ENCODE results near the gene MTARC2. TPM values are rescaled to one million over a fixed set of nuclear protein-coding genes. Genes with fewer than 3 reads are reported as not detected.

Gene MTARC2
- polyA plus RNA-seq, 1 donor from 2014 or later = not detected

GRCh38 chr1:220703305-220703704 is 44.8 kb upstream of the MTARC2 start:
- Histone ChIP-seq H3K4me2 (ENCODE audit: low read length) (no peak overlapping the region), H2AFZ (ENCODE audit: low read depth, low read length) (no peak overlapping the region), H3K4me3 (ENCODE audit: low read length) (no peak overlapping the region), H3K27me3 (ENCODE audit: insufficient read depth, low read depth, low read length) (no peaks in the 10 kb centered on the region), H3K9me2 (ENCODE audit: insufficient read depth, low read length) (no peaks in the 10 kb centered on the region), H3K36me3 (ENCODE audit: insufficient read depth, low read length) (no peaks in the 10 kb centered on the region), H3K27ac (ENCODE audit: low read length) (no peak overlapping the region), H3F3A (ENCODE audit: insufficient read depth, low read length, poor library complexity, severe bottlenecking) (no peaks in the 10 kb centered on the region), H3K9me3 (ENCODE audit: low read length) (no peaks in the 10 kb centered on the region), H4K20me1 (ENCODE audit: insufficient read depth) (no peaks in the 10 kb centered on the region), H3K79me2 (replicated peaks; ENCODE audit: insufficient read depth, low read length) (no peaks in the 10 kb centered on the region), H3K9ac (ENCODE audit: low read length) (no peak overlapping the region)
- TF ChIP-seq REST (IDR thresholded peaks at IDR 0.05; ENCODE audit: borderline replicate concordance) (no peak), EZH2 (IDR thresholded peaks at IDR 0.05; ENCODE audit: borderline replicate concordance, insufficient read depth, low read length, poor library complexity, severe bottlenecking) (no peak), RAD21 (conservative IDR thresholded peaks at IDR 0.05) (no peak), SMC3 (conservative IDR thresholded peaks at IDR 0.05; ENCODE audit: poor library complexity) (no peak), POLR2AphosphoS5 (IDR thresholded peaks at IDR 0.05) (no peak), MXI1 (conservative IDR thresholded peaks at IDR 0.05; ENCODE audit: poor library complexity, severe bottlenecking) (no peak), CTCF (IDR thresholded peaks at IDR 0.05; ENCODE audit: poor library complexity, severe bottlenecking) (no peak), TAF1 (IDR thresholded peaks at IDR 0.05; ENCODE audit: low read depth) (no peak), EP300 (conservative IDR thresholded peaks at IDR 0.05; ENCODE audit: poor library complexity, severe bottlenecking) (no peak)

- TF ChIP-seq SMC3 (conservative IDR thresholded peaks at IDR 0.05; ENCODE audit: poor library complexity) = no peak
- TF ChIP-seq CTCF (IDR thresholded peaks at IDR 0.05; ENCODE audit: poor library complexity, severe bottlenecking) = no peak
- no peak for TF ChIP-seq EZH2 (IDR thresholded peaks at IDR 0.05; ENCODE audit: borderline replicate concordance, insufficient read depth, low read length, poor library complexity, severe bottlenecking)
- no peak for TF ChIP-seq MXI1 (conservative IDR thresholded peaks at IDR 0.05; ENCODE audit: poor library complexity, severe bottlenecking)
- TF ChIP-seq TAF1 (IDR thresholded peaks at IDR 0.05; ENCODE audit: low read depth) = no peak
- TF ChIP-seq RAD21 (conservative IDR thresholded peaks at IDR 0.05) = no peak
- no peak for TF ChIP-seq REST (IDR thresholded peaks at IDR 0.05; ENCODE audit: borderline replicate concordance)
- TF ChIP-seq EP300 (conservative IDR thresholded peaks at IDR 0.05; ENCODE audit: poor library complexity, severe bottlenecking) = no peak
- TF ChIP-seq POLR2AphosphoS5 (IDR thresholded peaks at IDR 0.05) = no peak
- Histone ChIP-seq H3K9me2 (ENCODE audit: insufficient read depth, low read length) (no peaks in the 10 kb centered on the region), H3K4me2 (ENCODE audit: low read length) (no peak overlapping the region), H4K20me1 (ENCODE audit: insufficient read depth) (no peaks in the 10 kb centered on the region), H3K4me3 (ENCODE audit: low read length) (no peak overlapping the region), H3K27ac (ENCODE audit: low read length) (no peak overlapping the region), H3F3A (ENCODE audit: insufficient read depth, low read length, poor library complexity, severe bottlenecking) (no peaks in the 10 kb centered on the region), H2AFZ (ENCODE audit: low read depth, low read length) (no peak overlapping the region), H3K9ac (ENCODE audit: low read length) (no peak overlapping the region), H3K79me2 (replicated peaks; ENCODE audit: insufficient read depth, low read length) (no peaks in the 10 kb centered on the region), H3K27me3 (ENCODE audit: insufficient read depth, low read depth, low read length) (no peaks in the 10 kb centered on the region), H3K9me3 (ENCODE audit: low read length) (no peaks in the 10 kb centered on the region), H3K36me3 (ENCODE audit: insufficient read depth, low read length) (no peaks in the 10 kb centered on the region)
Observed at GRCh38 chr1:220705782-220706181, 42.3 kb upstream of the MTARC2 start.
